ENCODE measurements around the gene ANKS4B. TPM values are rescaled to one million over a fixed set of nuclear protein-coding genes. Genes with fewer than 3 reads are reported as not detected.

ANKS4B gene
- total and polyA plus RNA-seq, 2 of the 8 experiments (the other 6 are each of a cell fraction or from before 2014, with no cell fraction given) = 0.06 to 0.15 TPM

DNA sequence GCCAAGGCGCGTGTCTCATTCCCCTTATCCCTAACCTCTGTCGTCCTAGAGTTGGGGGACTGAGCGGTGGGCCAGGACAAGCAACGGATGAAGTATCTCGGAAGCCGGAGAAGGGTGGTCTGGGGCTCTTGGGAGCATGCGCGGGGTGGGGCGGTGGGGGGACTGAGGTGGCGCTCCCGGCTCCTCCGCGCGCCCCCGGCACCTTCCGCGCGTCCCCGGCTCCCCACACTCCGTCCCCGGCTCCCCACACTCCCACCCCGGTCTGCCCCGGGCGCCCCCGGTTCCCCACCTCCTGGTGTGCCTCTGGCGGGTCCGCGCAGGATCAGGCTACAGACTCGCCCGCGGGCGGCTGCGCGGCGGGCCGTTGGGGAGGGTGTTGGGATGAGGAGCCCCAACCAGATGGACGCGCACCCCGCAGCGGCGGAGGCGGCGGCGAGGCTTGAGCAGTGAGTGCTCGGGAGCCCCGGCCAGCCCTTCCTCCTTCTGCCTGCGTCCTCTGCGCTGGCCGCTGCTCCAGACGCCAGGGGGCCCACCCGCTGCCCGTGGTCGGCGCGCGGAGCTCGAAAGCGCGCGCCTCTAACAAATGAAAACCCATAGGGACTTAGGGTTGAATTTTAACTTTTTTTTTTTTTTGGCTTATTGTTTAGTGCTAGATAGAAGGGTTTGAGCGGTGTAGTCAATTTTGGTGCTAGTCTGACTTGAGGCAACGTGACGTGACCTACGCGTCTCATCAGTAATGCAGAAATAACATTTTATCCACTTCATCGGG is 50.2 kb downstream of the ANKS4B start (continued):
- TF ChIP-seq CTBP2 (IDR thresholded peaks at IDR 0.05; ENCODE audit: borderline replicate concordance, insufficient read depth, insufficient read length, low read length) = no peak
- no peak for TF ChIP-seq JUN (IDR thresholded peaks at IDR 0.05; ENCODE audit: low read depth, low read length)
- peak in 1 of 2 experiments; percentile 28; a peak in 1 of 3 replicates for TF ChIP-seq POLR2A (IDR thresholded peaks at IDR 0.05; ENCODE audit: control extremely low read depth in 1 of 2, low read depth in 2 of 2, low read length in 2 of 2)
- TF ChIP-seq CEBPB (IDR thresholded peaks at IDR 0.05; ENCODE audit: low read depth, low read length) = no peak
- peak; percentile 72; the same call in 1 of the 2 replicates for TF ChIP-seq RBBP5 (IDR thresholded peaks at IDR 0.05; ENCODE audit: borderline replicate concordance, low read depth, low read length)
- no peak for TF ChIP-seq GTF2F1 (IDR thresholded peaks at IDR 0.05; ENCODE audit: borderline replicate concordance, low read depth, low read length)
- no peak for TF ChIP-seq TCF12 (IDR thresholded peaks at IDR 0.05; ENCODE audit: low read depth, low read length)
- peak; percentile 8 to 34; a peak in 1 of 4 replicates for TF ChIP-seq RAD21 (IDR thresholded peaks at IDR 0.05 in 1 of 2, conservative IDR thresholded peaks at IDR 0.05 in 1 of 2; ENCODE audit: low read depth in 2 of 2, low read length in 2 of 2)
- TF ChIP-seq, protein P1, sequence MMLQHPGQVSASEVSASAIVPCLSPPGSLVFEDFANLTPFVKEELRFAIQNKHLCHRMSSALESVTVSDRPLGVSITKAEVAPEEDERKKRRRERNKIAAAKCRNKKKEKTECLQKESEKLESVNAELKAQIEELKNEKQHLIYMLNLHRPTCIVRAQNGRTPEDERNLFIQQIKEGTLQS (IDR thresholded peaks at IDR 0.05; ENCODE audit: insufficient read depth, low read depth, low read length) = no peak
- peak; percentile 73; the same call in 1 of the 2 replicates for TF ChIP-seq PHF8 (conservative IDR thresholded peaks at IDR 0.05; ENCODE audit: low read depth, low read length)
- no peak for TF ChIP-seq RFX5 (IDR thresholded peaks at IDR 0.05; ENCODE audit: borderline replicate concordance, low read depth, low read length)
- no peak for TF ChIP-seq CREB1 (IDR thresholded peaks at IDR 0.05)
- no peak for TF ChIP-seq TEAD4 (IDR thresholded peaks at IDR 0.05; ENCODE audit: low read depth, low read length)
- TF ChIP-seq FOSL1 (IDR thresholded peaks at IDR 0.05; ENCODE audit: insufficient read depth, low read depth, low read length) = no peak
- TF ChIP-seq CHD1 (IDR thresholded peaks at IDR 0.05; ENCODE audit: low read depth, low read length) = no peak
- TF ChIP-seq, protein P2, sequence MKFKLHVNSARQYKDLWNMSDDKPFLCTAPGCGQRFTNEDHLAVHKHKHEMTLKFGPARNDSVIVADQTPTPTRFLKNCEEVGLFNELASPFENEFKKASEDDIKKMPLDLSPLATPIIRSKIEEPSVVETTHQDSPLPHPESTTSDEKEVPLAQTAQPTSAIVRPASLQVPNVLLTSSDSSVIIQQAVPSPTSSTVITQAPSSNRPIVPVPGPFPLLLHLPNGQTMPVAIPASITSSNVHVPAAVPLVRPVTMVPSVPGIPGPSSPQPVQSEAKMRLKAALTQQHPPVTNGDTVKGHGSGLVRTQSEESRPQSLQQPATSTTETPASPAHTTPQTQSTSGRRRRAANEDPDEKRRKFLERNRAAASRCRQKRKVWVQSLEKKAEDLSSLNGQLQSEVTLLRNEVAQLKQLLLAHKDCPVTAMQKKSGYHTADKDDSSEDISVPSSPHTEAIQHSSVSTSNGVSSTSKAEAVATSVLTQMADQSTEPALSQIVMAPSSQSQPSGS (IDR thresholded peaks at IDR 0.05; ENCODE audit: low read length) = no peak
- TF ChIP-seq TAF1 (IDR thresholded peaks at IDR 0.05; ENCODE audit: low read depth, low read length) = peak; percentile 48
- peak; percentile 47 for TF ChIP-seq NRF1 (IDR thresholded peaks at IDR 0.05; ENCODE audit: low read depth, low read length)
- TF ChIP-seq RXRA (IDR thresholded peaks at IDR 0.05; ENCODE audit: insufficient read depth, low read depth, low read length) = 0 out of 2 replicates have a peak, but pooled peaks have one; percentile 31
- peak; percentile 94 for TF ChIP-seq ASH2L (IDR thresholded peaks at IDR 0.05; ENCODE audit: low read length)
- TF ChIP-seq, protein P3, sequence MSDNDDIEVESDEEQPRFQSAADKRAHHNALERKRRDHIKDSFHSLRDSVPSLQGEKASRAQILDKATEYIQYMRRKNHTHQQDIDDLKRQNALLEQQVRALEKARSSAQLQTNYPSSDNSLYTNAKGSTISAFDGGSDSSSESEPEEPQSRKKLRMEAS (IDR thresholded peaks at IDR 0.05) = peak; percentile 52; the same call in 1 of the 2 replicates
- TF ChIP-seq KDM5A (IDR thresholded peaks at IDR 0.05; ENCODE audit: low read length) = no peak

All from H1 (cell line).